ENCODE data around the gene BOC. TPM values are rescaled to one million over a fixed set of nuclear protein-coding genes. Genes with fewer than 3 reads are reported as not detected.

Gene BOC
- total and polyA plus RNA-seq, 2 of the 8 experiments (the other 6 are each of a cell fraction or from before 2014, with no cell fraction given): 6.9 to 9.3 TPM

GRCh38 chr3:113225286-113225685 is 13.9 kb downstream of the BOC start:
- no peak overlapping the region for H4K91ac ChIP-seq (replicated peaks; ENCODE audit: insufficient read length, low read length)
- H2BK120ac ChIP-seq (replicated peaks; ENCODE audit: low read depth, low read length): no peak overlapping the region
- no peak overlapping the region for H3K4me3 ChIP-seq (ENCODE audit: extremely low read depth in 1 of 4, insufficient read depth in 2 of 4, low read depth in 3 of 4, low read length in 4 of 4)
- H2BK5ac ChIP-seq (ENCODE audit: low read depth, low read length): no peak overlapping the region
- H3K4ac ChIP-seq (replicated peaks; ENCODE audit: insufficient read length, low read depth, low read length): no peak overlapping the region
- CTCF ChIA-PET (ENCODE audit: partially characterized antibody): interaction anchor here (0.9 to 1.0 kb wide), 2 partner anchors 15 to 25 kb away, joined by 3 read pairs; no protein-coding TSS in a partner anchor
- 100% methylated on average over 2 of the region's 2 CpGs; no CpG with 5 or more reads in 1 of the 2 experiments for WGBS, 2 experiments (ENCODE audit: extremely low coverage in 1 of 2, insufficient coverage in 1 of 2, insufficient read length in 1 of 2, insufficient replicate concordance in 2 of 2, low coverage in 1 of 2, low lambda C conversion rate in 2 of 2, missing lambda C conversion rate in 1 of 2)
- no peak overlapping the region for H2BK15ac ChIP-seq (ENCODE audit: low read length)
- H3K14ac ChIP-seq (ENCODE audit: insufficient read length): no peak overlapping the region
- no peak overlapping the region; the same call in 1 of the 2 replicates for H2AK5ac ChIP-seq (ENCODE audit: low read depth, low read length)
- H2AFZ ChIP-seq (ENCODE audit: low read length): no peak overlapping the region
- no peaks in the 10 kb centered on the region for H3K79me2 ChIP-seq (ENCODE audit: control insufficient read depth in 1 of 2, insufficient read depth in 2 of 2, low read length in 2 of 2)
- H3K9me3 ChIP-seq (ENCODE audit: insufficient read depth in 2 of 2, low read depth in 1 of 2, low read length in 1 of 2): no peaks in the 10 kb centered on the region
- no peaks in the 10 kb centered on the region for H3K23me2 ChIP-seq (ENCODE audit: low read depth, low read length)
- H2BK12ac ChIP-seq (ENCODE audit: low read depth, low read length): no peak overlapping the region
- H4K8ac ChIP-seq (ENCODE audit: extremely low read depth, insufficient read depth, low read length): no peak overlapping the region
- H3K27me3 ChIP-seq (replicated peaks in 1 of 4; ENCODE audit: control insufficient read depth in 3 of 4, extremely low read depth in 1 of 4, insufficient read depth in 3 of 4, low read length in 3 of 4): no peaks in the 10 kb centered on the region
- POLR2A ChIA-PET (ENCODE audit: partially characterized antibody): interaction anchor here (1.3 kb wide), 1 partner anchor 13 kb away, joined by 3 read pairs; the partner anchor contains the start of gene BOC
- no peaks in the 10 kb centered on the region for H3K79me1 ChIP-seq (ENCODE audit: low read depth, low read length)
- H3K18ac ChIP-seq (ENCODE audit: extremely low read depth, low read length): no peak overlapping the region
- no peaks in the 10 kb centered on the region for H4K20me1 ChIP-seq (replicated peaks in 1 of 2; ENCODE audit: control insufficient read depth in 1 of 2, insufficient read depth in 2 of 2, low read length in 2 of 2)
- FAIRE-seq: no peak
- H3K27ac ChIP-seq (ENCODE audit: low read depth, low read length): no peak overlapping the region
- no peak overlapping the region for H3K56ac ChIP-seq (replicated peaks; ENCODE audit: insufficient read length, low read depth, low read length)
- no peak overlapping the region for H3K23ac ChIP-seq (ENCODE audit: insufficient read length)
- H4K5ac ChIP-seq (ENCODE audit: insufficient read length, low read depth, low read length): no peak overlapping the region
- TF ChIP-seq TAF7 (optimal IDR thresholded peaks at IDR 0.05; ENCODE audit: borderline replicate concordance, low read depth, low read length): no peak
- no peak for TF ChIP-seq CEBPB (IDR thresholded peaks at IDR 0.05; ENCODE audit: low read depth, low read length)
- TF ChIP-seq SP4 (IDR thresholded peaks at IDR 0.05; ENCODE audit: low read length): no peak
- no peak for TF ChIP-seq JUN (IDR thresholded peaks at IDR 0.05; ENCODE audit: low read depth, low read length)
- TF ChIP-seq TEAD4 (IDR thresholded peaks at IDR 0.05; ENCODE audit: low read depth, low read length): no peak
- TF ChIP-seq GTF2F1 (IDR thresholded peaks at IDR 0.05; ENCODE audit: borderline replicate concordance, low read depth, low read length): no peak
- TF ChIP-seq SIX5 (IDR thresholded peaks at IDR 0.05; ENCODE audit: low read depth, low read length): no peak
- TF ChIP-seq CHD2 (IDR thresholded peaks at IDR 0.05; ENCODE audit: low read length): no peak
- no peak for TF ChIP-seq RNF2 (IDR thresholded peaks at IDR 0.05; ENCODE audit: borderline replicate concordance, low read depth, low read length, missing control alignments, poor library complexity, severe bottlenecking)
- H3K4me1 ChIP-seq (replicated peaks in 1 of 4; ENCODE audit: control insufficient read depth in 3 of 4, insufficient read depth in 4 of 4, low read length in 3 of 4): peaks cover 5 to 12% (median 9%) of the 10 kb centered on the region in 4 experiments; a peak in 6 of 7 replicates
- no peak for DNase-seq (ENCODE audit: low read depth in 1 of 2, low spot score in 2 of 2)
- H3K4me2 ChIP-seq (ENCODE audit: insufficient read depth in 1 of 2, low read depth in 2 of 2, low read length in 2 of 2): no peak overlapping the region
- no peak overlapping the region for H3K9ac ChIP-seq (replicated peaks in 1 of 4; ENCODE audit: extremely low read depth in 1 of 4, low read depth in 3 of 4, low read length in 3 of 4)
- H3K36me3 ChIP-seq (ENCODE audit: control insufficient read depth in 2 of 4, insufficient read depth in 4 of 4, low read length in 3 of 4): no peaks in the 10 kb centered on the region
- no peak overlapping the region for H2BK20ac ChIP-seq (ENCODE audit: low read length)
